HCT116 (cell line): ENCODE data around the gene LMNTD1. TPM values are rescaled to one million over a fixed set of nuclear protein-coding genes. Genes with fewer than 3 reads are reported as not detected.

ENCODE experiments used
- ATAC-seq: fragments of 200-7000 bp; cut with Tn5 transposase; 2 replicates; pipeline ENCODE4 v1.9.1; 2020; ENCODE audit warnings: mild to moderate bottlenecking, moderate library complexity
- BruUV-seq: library from RNA; stranded (reverse); fragments of 400-500 nt; replicated peaks from 2 replicates; lab custom pipeline; 2021; lab: Mats Ljungman, UMichigan
- CTCF ChIA-PET: fragments of 300-600 bp; sonication (Branson Sonifier 250); formaldehyde crosslinking; loops from one replicate; lab custom pipeline; 2021; ENCODE audit warnings: antibody characterized with exemption; lab: Charles Lee
- POLR2A ChIA-PET: fragments of 300-600, 350-600 bp; sonication (Branson Sonifier 250); formaldehyde crosslinking; loops from one replicate; lab custom pipeline; 2021; ENCODE audit warnings: antibody characterized with exemption; lab: Charles Lee
- RAD21 ChIA-PET, 2 experiments: fragments of 300-600 bp; sonication (Branson Sonifier 250); formaldehyde crosslinking; loops; one replicate each; lab custom pipeline; 2023; ENCODE audit warnings: low total read pairs in 2 of 2; ENCODE audit not compliant: uncharacterized antibody in 2 of 2, unreplicated experiment in 2 of 2, low non-redundant PET in 1 of 2; lab: Charles Lee
- DNase-seq: peaks from one replicate; pipeline ENCODE4 v3.0.0-alpha.2; 2010; ENCODE audit warnings: low read depth, low spot score
- H2AFZ ChIP-seq: fragments of 200-600 bp; shearing (Covaris generic), sonication (generic); 2 replicates; pipeline ENCODE4 v1.6.1; 2017; ENCODE audit warnings: low read depth, mixed run types, mixed read lengths, antibody characterized with exemption, low read length; ENCODE audit not compliant: poor library complexity, severe bottlenecking
- H3K27ac ChIP-seq: 2 replicates; pipeline ENCODE4 v1.5.1; 2012; ENCODE audit warnings: low read depth, low read length
- H3K27me3 ChIP-seq: fragments of 200-600 bp; sonication (generic); 2 replicates; pipeline ENCODE4 v1.6.1; 2016; ENCODE audit warnings: mixed run types, low read length, mixed read lengths; ENCODE audit not compliant: insufficient read depth
- H3K36me3 ChIP-seq, 2 experiments: fragments of 200-500 bp in 1 of 2; fragments of 200-600 bp in 1 of 2; sonication (Bioruptor generic) in 1 of 2; sonication (generic) in 1 of 2; 2 replicates each; pipeline versions ENCODE4 v1.5.1 to v1.6.1; 2014 to 2016; ENCODE audit warnings: low read length in 2 of 2, inconsistent platforms in 1 of 2, mixed read lengths in 1 of 2, mixed run types in 1 of 2; ENCODE audit not compliant: insufficient read depth in 2 of 2, control insufficient read depth in 1 of 2
- H3K4me1 ChIP-seq, 2 experiments: fragments of 200-600 bp in 1 of 2; sonication (generic) in 1 of 2; 2 replicates each; pipeline versions ENCODE4 v1.5.1 to v1.6.1; 2012 to 2017; ENCODE audit warnings: low read length in 2 of 2, inconsistent platforms in 1 of 2, mild to moderate bottlenecking in 1 of 2, mixed read lengths in 1 of 2, mixed run types in 1 of 2, moderate library complexity in 1 of 2; ENCODE audit not compliant: insufficient read depth in 2 of 2, control insufficient read depth in 1 of 2
- H3K4me2 ChIP-seq: fragments of 200-600 bp; sonication (generic); 2 replicates; pipeline ENCODE4 v1.6.1; 2017; ENCODE audit warnings: mixed run types, low read length, mixed read lengths
- H3K4me3 ChIP-seq, 2 experiments: fragments of 200-600 bp in 1 of 2; sonication (generic) in 1 of 2; replicated peaks in 1 of 2; 2 replicates each; pipeline ENCODE4 v1.5.1; 2011 to 2016; ENCODE audit warnings: low read length in 2 of 2, control low read depth in 1 of 2, low read depth in 1 of 2, mild to moderate bottlenecking in 1 of 2, mixed read lengths in 1 of 2, mixed run types in 1 of 2
- H3K79me2 ChIP-seq: fragments of 200-600 bp; sonication (generic); 2 replicates; pipeline ENCODE4 v1.6.1; 2017; ENCODE audit warnings: mild to moderate bottlenecking, mixed run types, low read length, moderate library complexity, mixed read lengths; ENCODE audit not compliant: insufficient read depth
- H3K9ac ChIP-seq: fragments of 200-600 bp; sonication (generic); 2 replicates; pipeline ENCODE4 v1.6.1; 2016; ENCODE audit warnings: low read length, mixed read lengths
- H3K9me2 ChIP-seq: fragments of 200-600 bp; sonication (generic), shearing (Covaris generic); 2 replicates; pipeline ENCODE4 v1.6.1; 2017; ENCODE audit warnings: mixed run types, mild to moderate bottlenecking, moderate library complexity; ENCODE audit not compliant: insufficient read depth
- H3K9me3 ChIP-seq, 2 experiments: fragments of 200-500 bp in 1 of 2; fragments of 200-600 bp in 1 of 2; sonication (Bioruptor generic) in 1 of 2; sonication (generic) in 1 of 2; 2 replicates each; pipeline ENCODE4 v1.6.1; 2014 to 2017; ENCODE audit warnings: low read length in 2 of 2, mixed read lengths in 2 of 2, inconsistent platforms in 1 of 2, low read depth in 1 of 2, mild to moderate bottlenecking in 1 of 2, mixed run types in 1 of 2, moderate library complexity in 1 of 2; ENCODE audit not compliant: control insufficient read depth in 1 of 2, insufficient read depth in 1 of 2
- H4K20me1 ChIP-seq: fragments of 200-600 bp; sonication (generic), shearing (Covaris generic); 2 replicates; pipeline ENCODE4 v1.6.1; 2017; ENCODE audit warnings: mixed run types, mild to moderate bottlenecking, moderate library complexity; ENCODE audit not compliant: insufficient read depth
- CBX3 ChIP-seq: IDR thresholded peaks from 2 replicates; pipeline ENCODE4 v1.6.1; 2012; ENCODE audit warnings: low read depth
- CEBPB ChIP-seq: IDR thresholded peaks from 2 replicates; pipeline ENCODE4 v1.6.1; 2012; ENCODE audit warnings: low read depth
- EGR1 ChIP-seq: IDR thresholded peaks from 2 replicates; pipeline ENCODE4 v1.6.1; 2012; ENCODE audit warnings: low read depth
- ELF1 ChIP-seq: IDR thresholded peaks from 2 replicates; pipeline ENCODE4 v1.6.1; 2012; ENCODE audit warnings: low read depth, borderline replicate concordance
- EZH2 ChIP-seq: fragments of 200-600 bp; sonication (generic); IDR thresholded peaks from 2 replicates; pipeline ENCODE4 v1.6.1; 2017; ENCODE audit warnings: antibody characterized with exemption, mixed run types
- EZH2phosphoT487 ChIP-seq: fragments of 200-600 bp; IDR thresholded peaks from 2 replicates; pipeline ENCODE4 v1.6.1; 2018; ENCODE audit warnings: antibody characterized with exemption, borderline replicate concordance
- JUND ChIP-seq: IDR thresholded peaks from 2 replicates; pipeline ENCODE4 v1.6.1; 2012
- TCF7L2 ChIP-seq: IDR thresholded peaks from 2 replicates; pipeline ENCODE4 v1.7.0; 2011; ENCODE audit warnings: borderline replicate concordance, inconsistent platforms; ENCODE audit not compliant: insufficient read depth, insufficient read length; ENCODE audit errors: extremely low read depth
- YY1 ChIP-seq: IDR thresholded peaks from 2 replicates; pipeline ENCODE4 v1.6.1; 2011; ENCODE audit warnings: low read length, low read depth, moderate library complexity, mild to moderate bottlenecking; ENCODE audit not compliant: insufficient replicate concordance; ENCODE audit errors: extremely low read depth
- ZFX ChIP-seq: fragments of 450-650 bp; IDR thresholded peaks from 2 replicates; pipeline ENCODE4 v1.6.1; 2017
- intact Hi-C: fragments of 100-400 bp; cut with micrococcal nuclease; formaldehyde crosslinking; loops from 2 replicates; pipeline ENCODE4 v1.10.0; 2022
- total RNA-seq: library from RNA; stranded (reverse); gene quantifications from one replicate; pipeline ENCODE4 v1.2.1, GENCODE V29; 2021; ENCODE audit not compliant: unreplicated experiment
- TF ChIP-seq, protein P1 (sequence below): IDR thresholded peaks from 2 replicates; pipeline ENCODE4 v1.6.1; 2012
- TF ChIP-seq, protein P2 (sequence below): IDR thresholded peaks from 2 replicates; pipeline ENCODE4 v1.6.1; 2012
- TF ChIP-seq, protein P3 (sequence below), 3 experiments: fragments of 200-600 bp in 1 of 3; sonication (generic) in 1 of 3; IDR thresholded peaks in 2 of 3; conservative IDR thresholded peaks in 1 of 3; 2 replicates each; pipeline ENCODE4 v1.5.1; 2012 to 2017; ENCODE audit warnings: low read depth in 2 of 3, low read length in 2 of 3, antibody characterized with exemption in 1 of 3, borderline replicate concordance in 1 of 3, control low read depth in 1 of 3, mild to moderate bottlenecking in 1 of 3, mixed read lengths in 1 of 3, mixed run types in 1 of 3, moderate library complexity in 1 of 3; ENCODE audit not compliant: insufficient read depth in 1 of 3
- TF ChIP-seq, protein P4 (sequence below): IDR thresholded peaks from 2 replicates; pipeline ENCODE4 v1.6.1; 2011; ENCODE audit warnings: mild to moderate bottlenecking, low read length, moderate library complexity; ENCODE audit not compliant: insufficient replicate concordance; ENCODE audit errors: extremely low read depth

The LMNTD1 gene
- total RNA-seq, 1 experiment from 2014 or later, result not detected

DNA sequence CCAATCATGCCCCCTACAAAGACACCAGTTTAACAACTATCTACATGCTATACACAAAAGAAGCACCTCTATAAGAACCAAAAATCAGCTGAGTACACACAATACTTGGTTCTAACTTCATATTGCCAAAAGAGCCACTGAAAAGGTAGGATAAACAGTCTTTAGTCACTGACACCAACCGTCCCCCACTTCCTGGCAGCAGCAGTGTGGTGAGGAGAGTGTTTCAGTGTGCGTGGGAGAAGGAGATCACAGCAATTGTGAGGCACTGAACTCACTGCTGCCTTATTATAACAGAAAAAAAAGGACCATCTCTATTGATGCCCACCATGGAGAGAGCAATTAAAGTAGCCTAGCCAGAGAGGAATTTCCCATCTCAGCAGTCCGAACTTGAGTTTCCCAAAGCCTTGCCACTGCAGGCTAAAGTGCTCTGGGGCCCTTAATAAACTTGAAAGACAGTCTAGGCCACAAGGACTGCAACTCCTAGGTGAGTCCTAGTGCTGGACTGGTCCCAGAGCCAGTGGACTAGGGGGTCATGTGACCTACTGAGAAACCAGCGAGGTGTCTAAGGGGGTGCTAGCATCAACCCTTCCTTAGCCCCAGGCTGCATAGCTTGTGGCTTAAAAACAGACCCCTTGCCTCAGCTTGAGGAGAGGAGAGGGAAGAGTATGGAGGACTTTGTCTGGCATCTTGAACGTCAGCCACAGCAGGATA, 37.1 kb upstream of the LMNTD1 start:
- POLR2A ChIA-PET, result no interaction called here
- Histone ChIP-seq H3K9me3 (no peaks in the 10 kb centered on the region), H3K36me3 (no peaks in the 10 kb centered on the region), H3K4me3 (no peak overlapping the region), H4K20me1 (no peaks in the 10 kb centered on the region), H3K27me3 (no peaks in the 10 kb centered on the region), H3K27ac (no peak overlapping the region), H3K79me2 (no peaks in the 10 kb centered on the region), H2AFZ (no peak overlapping the region), H3K9me2 (no peaks in the 10 kb centered on the region), H3K4me2 (no peak overlapping the region), H3K4me1 (no peaks in the 10 kb centered on the region), H3K9ac (no peak overlapping the region)
- RAD21 ChIA-PET, result no interaction called here
- no TSS peak for BruUV-seq
- ATAC-seq (no peak), DNase-seq (no peak)
- intact Hi-C loops, result no loop called here
- no peak for TF ChIP-seq CEBPB
- TF ChIP-seq, protein P1, sequence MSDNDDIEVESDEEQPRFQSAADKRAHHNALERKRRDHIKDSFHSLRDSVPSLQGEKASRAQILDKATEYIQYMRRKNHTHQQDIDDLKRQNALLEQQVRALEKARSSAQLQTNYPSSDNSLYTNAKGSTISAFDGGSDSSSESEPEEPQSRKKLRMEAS, result no peak
- TF ChIP-seq JUND, result no peak
- TF ChIP-seq, protein P2, sequence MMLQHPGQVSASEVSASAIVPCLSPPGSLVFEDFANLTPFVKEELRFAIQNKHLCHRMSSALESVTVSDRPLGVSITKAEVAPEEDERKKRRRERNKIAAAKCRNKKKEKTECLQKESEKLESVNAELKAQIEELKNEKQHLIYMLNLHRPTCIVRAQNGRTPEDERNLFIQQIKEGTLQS, result no peak
- TF ChIP-seq EZH2phosphoT487, result no peak
- no peak for TF ChIP-seq CBX3
- CTCF ChIA-PET, result no interaction called here

DNA sequence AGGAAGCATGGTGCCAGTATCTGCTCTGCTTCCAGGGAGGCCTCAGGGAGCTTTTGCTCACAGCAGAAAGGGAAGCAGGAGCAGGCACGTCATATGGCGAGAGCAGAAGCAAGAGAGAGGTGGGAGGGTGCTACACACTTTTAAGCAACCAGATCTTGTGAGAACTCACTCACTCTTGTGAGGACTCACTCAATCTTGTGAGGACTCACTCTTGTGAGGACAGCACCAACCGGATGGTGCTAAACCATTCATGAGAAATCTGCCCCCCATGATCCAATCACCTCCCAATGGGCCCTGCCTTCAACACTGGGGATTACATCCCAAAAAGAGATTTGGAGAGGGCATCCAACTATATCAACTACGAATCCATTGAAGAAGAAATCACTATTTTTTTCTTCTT, 34.3 kb upstream of the LMNTD1 start:
- no peak for DNase-seq
- Histone ChIP-seq H3K4me3 (no peak overlapping the region), H3K9ac (no peak overlapping the region), H3K79me2 (no peaks in the 10 kb centered on the region), H3K4me1 (no peaks in the 10 kb centered on the region), H2AFZ (no peak overlapping the region), H3K9me3 (no peaks in the 10 kb centered on the region), H3K9me2 (no peaks in the 10 kb centered on the region), H3K27me3 (no peaks in the 10 kb centered on the region), H4K20me1 (no peaks in the 10 kb centered on the region), H3K27ac (no peak overlapping the region), H3K36me3 (no peaks in the 10 kb centered on the region), H3K4me2 (no peak overlapping the region)
- intact Hi-C loops, result loop anchor here (10.0 kb wide), 1 partner anchor 427 kb away; no protein-coding TSS in a partner anchor
- no TSS peak for BruUV-seq
- no peak for ATAC-seq
- CTCF ChIA-PET, result no interaction called here
- RAD21 ChIA-PET, result no interaction called here
- POLR2A ChIA-PET, result no interaction called here
- no peak for TF ChIP-seq ELF1
- no peak for TF ChIP-seq CBX3
- no peak for TF ChIP-seq EZH2
- no peak for TF ChIP-seq EGR1
- no peak for TF ChIP-seq ZFX
- TF ChIP-seq, protein P3, sequence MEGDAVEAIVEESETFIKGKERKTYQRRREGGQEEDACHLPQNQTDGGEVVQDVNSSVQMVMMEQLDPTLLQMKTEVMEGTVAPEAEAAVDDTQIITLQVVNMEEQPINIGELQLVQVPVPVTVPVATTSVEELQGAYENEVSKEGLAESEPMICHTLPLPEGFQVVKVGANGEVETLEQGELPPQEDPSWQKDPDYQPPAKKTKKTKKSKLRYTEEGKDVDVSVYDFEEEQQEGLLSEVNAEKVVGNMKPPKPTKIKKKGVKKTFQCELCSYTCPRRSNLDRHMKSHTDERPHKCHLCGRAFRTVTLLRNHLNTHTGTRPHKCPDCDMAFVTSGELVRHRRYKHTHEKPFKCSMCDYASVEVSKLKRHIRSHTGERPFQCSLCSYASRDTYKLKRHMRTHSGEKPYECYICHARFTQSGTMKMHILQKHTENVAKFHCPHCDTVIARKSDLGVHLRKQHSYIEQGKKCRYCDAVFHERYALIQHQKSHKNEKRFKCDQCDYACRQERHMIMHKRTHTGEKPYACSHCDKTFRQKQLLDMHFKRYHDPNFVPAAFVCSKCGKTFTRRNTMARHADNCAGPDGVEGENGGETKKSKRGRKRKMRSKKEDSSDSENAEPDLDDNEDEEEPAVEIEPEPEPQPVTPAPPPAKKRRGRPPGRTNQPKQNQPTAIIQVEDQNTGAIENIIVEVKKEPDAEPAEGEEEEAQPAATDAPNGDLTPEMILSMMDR (IDR thresholded peaks at IDR 0.05 in 2 of 3, conservative IDR thresholded peaks at IDR 0.05 in 1 of 3; ENCODE audit: borderline replicate concordance in 1 of 3, insufficient read depth in 1 of 3, low read depth in 2 of 3, low read length in 2 of 3), result no peak
- TF ChIP-seq, protein P2, result no peak
- TF ChIP-seq, protein P4, sequence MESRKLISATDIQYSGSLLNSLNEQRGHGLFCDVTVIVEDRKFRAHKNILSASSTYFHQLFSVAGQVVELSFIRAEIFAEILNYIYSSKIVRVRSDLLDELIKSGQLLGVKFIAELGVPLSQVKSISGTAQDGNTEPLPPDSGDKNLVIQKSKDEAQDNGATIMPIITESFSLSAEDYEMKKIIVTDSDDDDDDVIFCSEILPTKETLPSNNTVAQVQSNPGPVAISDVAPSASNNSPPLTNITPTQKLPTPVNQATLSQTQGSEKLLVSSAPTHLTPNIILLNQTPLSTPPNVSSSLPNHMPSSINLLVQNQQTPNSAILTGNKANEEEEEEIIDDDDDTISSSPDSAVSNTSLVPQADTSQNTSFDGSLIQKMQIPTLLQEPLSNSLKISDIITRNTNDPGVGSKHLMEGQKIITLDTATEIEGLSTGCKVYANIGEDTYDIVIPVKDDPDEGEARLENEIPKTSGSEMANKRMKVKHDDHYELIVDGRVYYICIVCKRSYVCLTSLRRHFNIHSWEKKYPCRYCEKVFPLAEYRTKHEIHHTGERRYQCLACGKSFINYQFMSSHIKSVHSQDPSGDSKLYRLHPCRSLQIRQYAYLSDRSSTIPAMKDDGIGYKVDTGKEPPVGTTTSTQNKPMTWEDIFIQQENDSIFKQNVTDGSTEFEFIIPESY, result no peak
- no peak for TF ChIP-seq YY1
- TF ChIP-seq, protein P1, result no peak
- TF ChIP-seq TCF7L2, result no peak
